ENCODE results near the gene MPZL1.

- TF ChIP-seq CTCF (IDR thresholded peaks at IDR 0.05; ENCODE audit: borderline replicate concordance, extremely low read depth, low read length, poor library complexity, severe bottlenecking) (peak; percentile 97), EZH2 (IDR thresholded peaks at IDR 0.05; ENCODE audit: borderline replicate concordance, low read depth, low read length, severe bottlenecking) (no peak)
Measured at GRCh38 chr1:167687919-167688519, 33.8 kb upstream of the MPZL1 start.

Data from DND-41 (cell line).